GM20000 (cell line): Measurements from ENCODE around the gene SLC2A9.

ENCODE experiments used
- DNase-seq: peaks from one replicate; pipeline ENCODE4 v3.0.0; 2012; ENCODE audit warnings: low spot score
- TF ChIP-seq, protein P1 (sequence below): IDR thresholded peaks from 2 replicates; pipeline ENCODE4 v1.5.1; 2012; ENCODE audit warnings: mild to moderate bottlenecking, control low read depth; ENCODE audit errors: extremely low read depth, missing control alignments

Gene SLC2A9

DNA sequence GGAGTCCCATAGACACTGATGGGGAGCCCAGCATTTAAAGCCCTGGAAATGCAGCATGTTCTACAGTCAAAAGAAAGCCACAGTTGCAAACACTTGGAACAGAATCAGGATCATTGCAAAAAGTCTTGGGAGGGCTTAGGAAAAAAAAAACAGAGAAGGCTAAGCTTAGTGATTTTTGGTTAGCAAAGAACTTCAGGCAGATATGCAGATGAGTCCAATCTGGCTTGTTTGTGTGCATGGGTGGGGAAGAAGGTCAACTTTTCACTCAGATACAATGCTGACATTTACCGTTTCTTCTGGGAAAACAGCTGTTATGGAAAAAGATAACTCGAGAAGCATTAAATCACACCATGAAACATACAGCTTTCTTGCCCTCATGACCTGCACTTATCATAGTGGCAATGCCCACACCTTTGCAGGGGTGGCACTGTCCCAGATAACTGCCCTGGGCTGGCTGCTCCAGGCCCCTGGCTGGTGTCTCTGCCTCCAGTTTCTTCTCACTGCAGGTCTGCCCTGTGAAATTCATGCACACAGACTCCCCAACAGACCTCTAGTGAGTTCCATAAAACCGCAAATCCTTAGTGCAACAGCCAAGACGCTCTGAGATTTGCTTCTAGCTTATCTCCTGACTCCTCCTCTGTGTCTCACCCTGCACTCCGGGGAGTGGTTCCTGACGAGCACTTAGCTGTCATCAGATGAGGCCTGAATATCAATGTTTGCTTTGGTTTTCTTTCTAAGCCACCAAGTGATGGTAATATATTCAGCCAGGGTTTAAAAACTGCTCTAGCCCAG is 140.7 kb downstream of the SLC2A9 start:
- no peak for DNase-seq
- TF ChIP-seq, protein P1, sequence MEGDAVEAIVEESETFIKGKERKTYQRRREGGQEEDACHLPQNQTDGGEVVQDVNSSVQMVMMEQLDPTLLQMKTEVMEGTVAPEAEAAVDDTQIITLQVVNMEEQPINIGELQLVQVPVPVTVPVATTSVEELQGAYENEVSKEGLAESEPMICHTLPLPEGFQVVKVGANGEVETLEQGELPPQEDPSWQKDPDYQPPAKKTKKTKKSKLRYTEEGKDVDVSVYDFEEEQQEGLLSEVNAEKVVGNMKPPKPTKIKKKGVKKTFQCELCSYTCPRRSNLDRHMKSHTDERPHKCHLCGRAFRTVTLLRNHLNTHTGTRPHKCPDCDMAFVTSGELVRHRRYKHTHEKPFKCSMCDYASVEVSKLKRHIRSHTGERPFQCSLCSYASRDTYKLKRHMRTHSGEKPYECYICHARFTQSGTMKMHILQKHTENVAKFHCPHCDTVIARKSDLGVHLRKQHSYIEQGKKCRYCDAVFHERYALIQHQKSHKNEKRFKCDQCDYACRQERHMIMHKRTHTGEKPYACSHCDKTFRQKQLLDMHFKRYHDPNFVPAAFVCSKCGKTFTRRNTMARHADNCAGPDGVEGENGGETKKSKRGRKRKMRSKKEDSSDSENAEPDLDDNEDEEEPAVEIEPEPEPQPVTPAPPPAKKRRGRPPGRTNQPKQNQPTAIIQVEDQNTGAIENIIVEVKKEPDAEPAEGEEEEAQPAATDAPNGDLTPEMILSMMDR: no peak

DNA sequence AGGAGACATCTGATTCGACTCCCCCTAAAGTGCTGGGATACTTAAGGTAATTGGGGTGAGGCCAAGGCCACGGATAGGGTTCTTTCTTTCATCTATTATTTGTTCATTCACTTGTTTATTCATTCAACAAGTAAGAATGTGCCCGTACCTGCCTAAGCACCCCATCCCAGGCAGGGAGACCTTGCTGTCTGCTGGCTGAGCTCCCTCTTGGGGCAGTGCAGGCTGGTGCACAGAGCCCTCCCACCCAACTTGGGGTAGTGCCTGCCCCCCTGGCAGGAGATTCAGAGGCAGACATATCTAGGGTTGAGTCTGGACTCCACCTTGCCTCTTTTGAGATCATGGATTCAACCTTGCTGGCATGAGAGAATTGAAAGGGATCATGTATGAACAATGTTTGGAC is 144.2 kb downstream of the SLC2A9 start:
- no peak for DNase-seq
- TF ChIP-seq, protein P1: no peak

DNA sequence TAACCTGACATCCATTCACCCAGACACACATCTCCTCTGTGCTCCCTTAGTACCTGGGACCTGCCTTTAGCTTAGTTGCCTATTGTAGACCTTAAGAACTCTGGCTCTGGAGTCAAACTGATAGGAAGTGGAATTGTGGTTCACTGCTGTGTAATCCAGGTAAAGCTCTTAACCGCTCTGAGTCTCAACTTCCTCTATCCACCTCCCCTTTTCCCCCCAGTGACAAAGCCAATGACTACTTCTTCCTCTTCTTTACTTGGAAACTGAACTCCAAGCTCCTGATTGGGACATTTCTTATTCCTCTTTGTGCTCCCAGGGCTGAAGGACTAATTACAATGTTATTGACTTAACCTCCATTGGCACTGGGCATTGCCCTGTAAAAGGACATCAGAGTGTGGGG is 145.8 kb downstream of the SLC2A9 start:
- no peak for DNase-seq
- TF ChIP-seq, protein P1: no peak

DNA sequence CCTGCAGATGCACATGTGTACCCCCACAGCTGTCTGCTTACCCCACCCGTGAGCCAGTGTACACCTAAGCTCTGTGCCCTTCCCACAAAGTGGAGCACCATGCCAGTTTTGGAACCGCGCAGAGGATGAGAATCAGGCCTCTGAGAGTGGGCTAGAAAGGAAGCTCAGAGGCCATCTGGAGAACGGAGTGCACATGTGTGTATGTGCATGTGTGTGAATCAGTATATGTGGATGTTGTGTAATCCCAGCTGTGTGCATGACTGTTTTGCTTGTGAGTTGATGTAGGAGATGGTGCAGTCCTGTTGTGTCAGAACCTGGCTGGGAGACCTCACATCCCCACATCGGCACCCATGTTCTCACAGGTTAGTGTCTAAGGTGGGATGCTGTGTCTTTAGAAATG is 146.9 kb downstream of the SLC2A9 start:
- DNase-seq: no peak
- TF ChIP-seq, protein P1: no peak

DNA sequence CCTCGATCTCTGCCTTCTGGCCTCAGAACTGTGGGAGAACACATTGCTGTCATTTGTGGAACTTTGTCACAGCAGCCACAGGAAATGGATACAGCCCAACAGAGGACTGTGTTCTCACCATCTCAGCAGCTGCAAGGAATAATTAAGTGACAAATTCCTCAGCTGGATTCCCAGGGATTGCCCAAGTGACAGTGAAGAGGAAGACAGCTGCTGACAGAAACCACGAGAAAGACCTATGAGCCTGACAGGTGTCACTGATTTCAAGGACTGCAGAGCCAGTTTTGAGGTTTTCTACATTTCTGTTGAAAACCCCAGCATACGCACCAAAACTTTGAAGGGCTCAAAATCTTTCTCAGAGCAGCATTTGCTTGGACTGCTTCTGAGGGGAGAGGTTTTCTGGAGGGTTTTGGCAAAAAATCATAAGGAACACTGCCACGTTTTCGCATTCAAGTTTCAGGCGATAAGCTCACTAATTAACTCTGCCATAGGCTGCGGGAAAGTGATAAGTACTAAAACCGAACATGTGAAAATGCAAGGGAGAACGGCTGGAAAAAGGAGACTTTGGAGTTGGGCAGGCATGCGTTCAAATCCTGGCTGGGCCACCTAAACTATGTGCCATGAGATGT is 151.0 kb downstream of the SLC2A9 start:
- no peak for DNase-seq
- TF ChIP-seq, protein P1: no peak

DNA sequence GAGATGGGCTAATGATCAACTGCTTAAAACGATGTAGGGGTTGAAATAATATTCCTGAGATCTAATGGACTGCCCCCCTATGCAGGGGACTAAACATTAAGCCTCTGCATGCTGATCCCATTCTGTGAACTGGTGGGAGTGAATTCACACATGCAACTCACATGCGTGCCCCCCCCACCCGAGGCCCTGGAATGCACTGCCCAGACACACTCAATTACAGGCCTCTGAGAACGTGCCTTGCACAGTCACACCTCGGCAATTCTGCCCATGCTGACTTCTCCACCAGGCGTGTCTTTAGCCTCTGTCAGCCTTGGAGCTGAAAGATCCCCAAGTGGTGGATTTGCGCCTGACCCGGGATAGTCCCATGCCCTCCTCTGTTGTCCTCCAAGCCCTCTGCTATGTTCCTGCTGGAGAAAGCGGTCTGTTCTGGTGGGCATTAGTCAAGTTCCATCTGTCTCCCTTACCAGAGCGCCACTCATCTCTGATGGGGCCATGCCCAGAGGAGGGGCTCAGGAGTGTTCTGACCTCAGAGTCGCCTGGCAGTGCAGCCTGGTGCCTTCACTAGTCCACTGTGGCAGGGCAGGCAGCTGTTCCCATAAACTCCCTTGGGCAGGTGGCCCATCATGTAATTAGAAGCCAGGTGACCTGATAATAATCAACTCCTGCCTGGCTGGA is 153.4 kb downstream of the SLC2A9 start:
- TF ChIP-seq, protein P1: no peak
- no peak for DNase-seq

DNA sequence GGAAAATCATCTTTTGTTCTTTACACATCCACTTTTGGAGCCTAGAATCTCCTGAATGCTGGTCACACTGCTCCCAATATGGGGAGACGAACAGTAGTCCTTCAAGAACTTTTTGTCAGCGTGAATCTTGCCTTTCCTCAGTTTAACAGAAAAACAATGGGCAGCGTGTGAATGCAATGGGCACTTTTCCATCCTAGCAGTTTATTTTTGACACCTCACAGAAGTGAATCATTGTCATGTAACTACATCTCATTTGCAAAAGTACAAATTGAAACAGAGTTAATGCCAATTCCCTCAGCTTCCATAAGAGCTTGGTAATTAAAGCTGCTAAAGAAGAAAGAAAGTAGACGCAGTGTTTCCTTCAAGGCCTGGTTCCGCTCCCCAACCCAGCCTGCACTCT is 154.4 kb downstream of the SLC2A9 start:
- no peak for DNase-seq
- TF ChIP-seq, protein P1: no peak
